Astrocyte (in vitro differentiated cells and primary cell): ENCODE results near the gene NAV1. TPM values are rescaled to one million over a fixed set of nuclear protein-coding genes. Genes with fewer than 3 reads are reported as not detected.

Experiments used
- DNase-seq: peaks from one replicate; pipeline ENCODE4 v3.0.0-alpha.2; 2010; ENCODE audit warnings: low read depth
- FAIRE-seq: peaks from 2 replicates; lab custom pipeline; 2011; peaks lifted over from hg19 to GRCh38; lab: Jason Lieb, UNC
- H2AFZ ChIP-seq: 2 replicates; pipeline ENCODE4 v1.6.0; 2012; ENCODE audit warnings: low read depth, low read length, inconsistent platforms
- H3K27ac ChIP-seq: 2 replicates; pipeline ENCODE4 v1.5.1; 2011; ENCODE audit warnings: low read depth, low read length, inconsistent platforms
- H3K27me3 ChIP-seq: 2 replicates; pipeline ENCODE4 v1.6.0; 2011; ENCODE audit warnings: low read length, inconsistent platforms; ENCODE audit not compliant: insufficient read depth
- H3K36me3 ChIP-seq: 2 replicates; pipeline ENCODE4 v1.5.1; 2011; ENCODE audit warnings: low read length, inconsistent platforms; ENCODE audit not compliant: insufficient read depth
- H3K4me1 ChIP-seq: 2 replicates; pipeline ENCODE4 v1.5.1; 2011; ENCODE audit warnings: low read length, inconsistent platforms; ENCODE audit not compliant: insufficient read depth
- H3K4me2 ChIP-seq: 2 replicates; pipeline ENCODE4 v1.6.0; 2012; ENCODE audit warnings: low read length, inconsistent platforms
- H3K4me3 ChIP-seq: 2 replicates; pipeline ENCODE4 v1.5.1; 2011; ENCODE audit warnings: low read depth, mild to moderate bottlenecking, low read length, inconsistent platforms; ENCODE audit not compliant: insufficient read depth
- H3K79me2 ChIP-seq: 2 replicates; pipeline ENCODE4 v1.6.0; 2012; ENCODE audit warnings: mild to moderate bottlenecking, low read length, inconsistent platforms; ENCODE audit not compliant: insufficient read depth
- H3K9ac ChIP-seq: 2 replicates; pipeline ENCODE4 v1.6.0; 2012; ENCODE audit warnings: mild to moderate bottlenecking, low read length, inconsistent platforms
- H3K9me3 ChIP-seq: 2 replicates; pipeline ENCODE4 v1.5.1; 2012; ENCODE audit warnings: low read depth, mild to moderate bottlenecking, low read length, inconsistent platforms; ENCODE audit not compliant: insufficient read depth
- H4K20me1 ChIP-seq: 2 replicates; pipeline ENCODE4 v1.6.0; 2012; ENCODE audit warnings: low read length, inconsistent platforms; ENCODE audit not compliant: insufficient read depth
- H3K27ac Mint-ChIP-seq: one replicate; pipeline ENCODE4 v1.8.0; 2021; ENCODE audit warnings: mild to moderate bottlenecking, mixed read lengths; ENCODE audit not compliant: unreplicated experiment
- H3K27me3 Mint-ChIP-seq: one replicate; pipeline ENCODE4 v1.8.0; 2021; ENCODE audit warnings: low read depth, mixed read lengths; ENCODE audit not compliant: unreplicated experiment
- H3K36me3 Mint-ChIP-seq: one replicate; pipeline ENCODE4 v1.8.0; 2021; ENCODE audit warnings: low read depth, mixed read lengths; ENCODE audit not compliant: unreplicated experiment
- H3K4me1 Mint-ChIP-seq: one replicate; pipeline ENCODE4 v1.8.0; 2021; ENCODE audit warnings: low read depth, mixed read lengths; ENCODE audit not compliant: unreplicated experiment
- H3K4me3 Mint-ChIP-seq: one replicate; pipeline ENCODE4 v1.8.0; 2021; ENCODE audit warnings: mild to moderate bottlenecking, moderate library complexity, mixed read lengths; ENCODE audit not compliant: unreplicated experiment
- H3K9me3 Mint-ChIP-seq: one replicate; pipeline ENCODE4 v1.8.0; 2021; ENCODE audit warnings: mild to moderate bottlenecking, mixed read lengths; ENCODE audit not compliant: unreplicated experiment
- CTCF ChIP-seq: IDR thresholded peaks from 2 replicates; pipeline ENCODE4 v1.5.1; 2011; ENCODE audit warnings: low read depth, mild to moderate bottlenecking, inconsistent platforms, low read length, moderate library complexity; ENCODE audit not compliant: insufficient read depth
- EZH2 ChIP-seq: IDR thresholded peaks from 2 replicates; pipeline ENCODE4 v1.6.1; 2012; ENCODE audit warnings: mild to moderate bottlenecking, low read length, inconsistent platforms; ENCODE audit not compliant: insufficient read depth
- total RNA-seq: library from RNA; stranded (reverse); gene quantifications from 2 replicates; pipeline ENCODE4 v1.2.1, GENCODE V29; 2021

Gene NAV1
- total RNA-seq, 1 donor from 2014 or later: 79.7 TPM

GRCh38 chr1:201540846-201541735 is 2.2 kb downstream of the NAV1 start:
- H3K9ac ChIP-seq: peak overlapping the region; percentile 89
- Mint-ChIP-seq H3K27ac (no peak overlapping the region), H3K4me1 (peaks cover 55% of the 10 kb centered on the region), H3K36me3 (no peaks in the 10 kb centered on the region), H3K27me3 (no peaks in the 10 kb centered on the region), H3K9me3 (no peaks in the 10 kb centered on the region), H3K4me3 (peak overlapping the region; percentile 94)
- H2AFZ ChIP-seq: no peak overlapping the region
- H3K4me1 ChIP-seq: peaks cover 69% of the 10 kb centered on the region
- TF ChIP-seq CTCF (no peak), EZH2 (no peak)
- FAIRE-seq (no peak), DNase-seq (no peak)
- H3K79me2 ChIP-seq: peaks cover 71% of the 10 kb centered on the region
- peaks cover 15% of the 10 kb centered on the region for H4K20me1 ChIP-seq
- H3K36me3 ChIP-seq: no peaks in the 10 kb centered on the region
- peak overlapping the region; percentile 85 for H3K27ac ChIP-seq
- peak overlapping the region; percentile 93 for H3K4me2 ChIP-seq
- H3K9me3 ChIP-seq: no peaks in the 10 kb centered on the region
- H3K4me3 ChIP-seq: peak overlapping the region; percentile 85
- H3K27me3 ChIP-seq: no peaks in the 10 kb centered on the region

GRCh38 chr1:201542309-201543035 is 3.5 kb downstream of the NAV1 start:
- DNase-seq: peak; percentile 75
- H3K4me1 ChIP-seq: peaks cover 55% of the 10 kb centered on the region
- H3K36me3 Mint-ChIP-seq: no peaks in the 10 kb centered on the region
- no peak overlapping the region for H3K4me3 ChIP-seq
- peak overlapping the region; percentile 93 for H3K4me2 ChIP-seq
- H3K27me3 Mint-ChIP-seq: no peaks in the 10 kb centered on the region
- peak overlapping the region; percentile 65 for H3K9ac ChIP-seq
- peaks cover 18% of the 10 kb centered on the region for H4K20me1 ChIP-seq
- no peaks in the 10 kb centered on the region for H3K9me3 Mint-ChIP-seq
- H3K27me3 ChIP-seq: no peaks in the 10 kb centered on the region
- no peak overlapping the region for H3K4me3 Mint-ChIP-seq
- no peaks in the 10 kb centered on the region for H3K9me3 ChIP-seq
- peaks cover 84% of the 10 kb centered on the region for H3K79me2 ChIP-seq
- H3K27ac ChIP-seq: peak overlapping the region; percentile 85
- H3K27ac Mint-ChIP-seq: peak overlapping the region; percentile 62
- TF ChIP-seq CTCF (no peak), EZH2 (no peak)
- no peak for FAIRE-seq
- peak overlapping the region; percentile 15 for H2AFZ ChIP-seq
- no peaks in the 10 kb centered on the region for H3K36me3 ChIP-seq
- H3K4me1 Mint-ChIP-seq: peaks cover 41% of the 10 kb centered on the region
